Activated T-cell treated with anti-CD3 and anti-CD28 coated beads, Interleukin-2, amount 50 U/mL, for 72 hours (primary cell): ENCODE measurements around the gene IPMK. TPM values are rescaled to one million over a fixed set of nuclear protein-coding genes. Genes with fewer than 3 reads are reported as not detected.
"Not testable (repeated sequence)": the region's sequence is repeated elsewhere in the genome, so short reads cannot be mapped to it uniquely, and the experiment has no call there.

Experiments
- ATAC-seq, 2 donors: fragments of 150-1000 bp; cut with Tn5 transposase; replicated peaks in 1 of 2; 2 replicates each; pipeline ENCODE4 v1.10.0; 2021; ENCODE audit warnings: moderate library complexity in 2 of 2, mild to moderate bottlenecking in 1 of 2
- DNase-seq, 2 donors: peaks; one replicate each; pipeline ENCODE4 v3.0.0; 2021 to 2022; ENCODE audit warnings: mixed read lengths in 1 of 2
- H3K27ac Mint-ChIP-seq: one replicate; pipeline ENCODE4 v1.8.0; 2022; ENCODE audit warnings: mild to moderate bottlenecking, moderate library complexity, mixed read lengths
- H3K27me3 Mint-ChIP-seq: one replicate; pipeline ENCODE4 v1.8.0; 2022; ENCODE audit warnings: low read depth, mixed read lengths
- H3K36me3 Mint-ChIP-seq, 2 donors: one replicate each; pipeline ENCODE4 v1.8.0; 2022; ENCODE audit warnings: mixed read lengths in 2 of 2, mild to moderate bottlenecking in 1 of 2; ENCODE audit not compliant: insufficient read depth in 2 of 2
- H3K4me1 Mint-ChIP-seq: one replicate; pipeline ENCODE4 v1.8.0; 2022; ENCODE audit warnings: low read depth, mixed read lengths
- H3K4me3 Mint-ChIP-seq, 2 donors: one replicate each; pipeline ENCODE4 v1.8.0; 2022; ENCODE audit warnings: mild to moderate bottlenecking in 2 of 2, mixed read lengths in 2 of 2, moderate library complexity in 2 of 2
- H3K9me3 Mint-ChIP-seq, 2 donors: one replicate each; pipeline ENCODE4 v1.8.0; 2022; ENCODE audit warnings: mixed read lengths in 2 of 2
- total RNA-seq, 2 donors: library from RNA; stranded (reverse); gene quantifications; one replicate each; pipeline ENCODE4 v1.2.3, GENCODE V29; 2022

IPMK gene
- total RNA-seq, 2 donors from 2014 or later: 7.1 to 8.3 TPM

DNA sequence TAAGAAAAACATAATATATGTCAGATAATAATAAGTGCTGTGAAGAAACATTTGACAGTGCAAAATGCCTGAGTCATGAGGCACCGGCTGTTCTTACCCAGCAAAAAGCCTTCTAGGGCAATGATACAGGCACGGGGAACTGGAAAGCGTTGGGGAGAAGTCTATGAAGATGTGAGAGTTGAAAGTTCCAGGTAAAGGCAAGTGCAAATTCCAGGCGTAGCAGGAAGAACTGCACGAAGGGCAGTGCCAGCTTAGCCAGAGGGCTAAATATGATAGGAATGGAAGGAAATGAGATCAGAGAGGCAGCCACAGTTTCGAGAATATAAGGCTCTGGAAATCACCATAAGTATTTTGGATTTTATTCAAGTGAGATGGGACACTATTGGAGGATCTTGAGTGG lies 87.0 kb downstream of the IPMK start:
- H3K9me3 Mint-ChIP-seq: no peaks in the 10 kb centered on the region
- peaks cover 16% of the 10 kb centered on the region for H3K27me3 Mint-ChIP-seq
- H3K4me3 Mint-ChIP-seq: no peak overlapping the region
- no peaks in the 10 kb centered on the region for H3K36me3 Mint-ChIP-seq
- ATAC-seq: no peak
- DNase-seq: no peak
- no peak overlapping the region for H3K27ac Mint-ChIP-seq
- no peaks in the 10 kb centered on the region for H3K4me1 Mint-ChIP-seq

- peaks cover 11% of the 10 kb centered on the region for H3K27me3 Mint-ChIP-seq
- no peaks in the 10 kb centered on the region for H3K36me3 Mint-ChIP-seq
- H3K4me3 Mint-ChIP-seq: no peak overlapping the region
- H3K4me1 Mint-ChIP-seq: no peaks in the 10 kb centered on the region
- H3K27ac Mint-ChIP-seq: no peak overlapping the region
- DNase-seq: no peak
- no peaks in the 10 kb centered on the region for H3K9me3 Mint-ChIP-seq
- no peak for ATAC-seq
These were observed 88.5 kb downstream of the IPMK start for GRCh38 chr10:58179238-58179637.

DNA sequence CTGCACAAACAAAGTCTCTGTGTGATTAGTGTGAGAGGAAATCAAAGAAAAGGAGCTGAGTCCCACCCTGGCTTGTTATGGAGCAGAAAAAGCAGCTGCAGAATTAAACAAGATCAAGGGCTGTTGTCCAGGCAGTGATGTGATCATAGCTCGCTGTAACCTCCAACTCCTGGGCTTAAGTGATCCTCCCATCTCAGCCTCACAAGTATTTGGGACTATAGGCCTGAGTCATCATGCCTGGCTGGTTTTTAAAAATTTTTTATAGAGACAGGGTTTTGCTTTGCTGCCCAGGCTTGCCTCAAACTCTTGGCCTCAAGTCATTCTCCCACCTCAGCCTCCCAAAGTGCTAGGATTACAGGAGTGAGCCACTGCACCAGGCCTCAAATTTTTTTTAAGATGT lies 88.9 kb downstream of the IPMK start:
- ATAC-seq (no peak), DNase-seq (no peak)
- H3K36me3 Mint-ChIP-seq: no peaks in the 10 kb centered on the region
- no peaks in the 10 kb centered on the region for H3K9me3 Mint-ChIP-seq
- H3K4me1 Mint-ChIP-seq: no peaks in the 10 kb centered on the region
- no peak overlapping the region for H3K4me3 Mint-ChIP-seq
- no peak overlapping the region for H3K27ac Mint-ChIP-seq
- H3K27me3 Mint-ChIP-seq: peaks cover 7% of the 10 kb centered on the region

GRCh38 chr10:58177362-58177947 lies 90.2 kb downstream of the IPMK start:
- H3K4me3 Mint-ChIP-seq: no peak overlapping the region
- no peaks in the 10 kb centered on the region for H3K4me1 Mint-ChIP-seq
- H3K27ac Mint-ChIP-seq: no peak overlapping the region
- ATAC-seq (no peak), DNase-seq (no peak)
- no peaks in the 10 kb centered on the region for H3K36me3 Mint-ChIP-seq
- H3K9me3 Mint-ChIP-seq: no peaks in the 10 kb centered on the region
- peaks cover 11% of the 10 kb centered on the region for H3K27me3 Mint-ChIP-seq

- no peak for ATAC-seq
- DNase-seq: no peak
- H3K27ac Mint-ChIP-seq: no peak overlapping the region
- H3K27me3 Mint-ChIP-seq: peaks cover 13% of the 10 kb centered on the region
- H3K4me3 Mint-ChIP-seq: no peak overlapping the region
- no peaks in the 10 kb centered on the region for H3K36me3 Mint-ChIP-seq
- no peaks in the 10 kb centered on the region for H3K4me1 Mint-ChIP-seq
- no peaks in the 10 kb centered on the region for H3K9me3 Mint-ChIP-seq
These were observed 91.4 kb downstream of the IPMK start for GRCh38 chr10:58175990-58176900.

DNA sequence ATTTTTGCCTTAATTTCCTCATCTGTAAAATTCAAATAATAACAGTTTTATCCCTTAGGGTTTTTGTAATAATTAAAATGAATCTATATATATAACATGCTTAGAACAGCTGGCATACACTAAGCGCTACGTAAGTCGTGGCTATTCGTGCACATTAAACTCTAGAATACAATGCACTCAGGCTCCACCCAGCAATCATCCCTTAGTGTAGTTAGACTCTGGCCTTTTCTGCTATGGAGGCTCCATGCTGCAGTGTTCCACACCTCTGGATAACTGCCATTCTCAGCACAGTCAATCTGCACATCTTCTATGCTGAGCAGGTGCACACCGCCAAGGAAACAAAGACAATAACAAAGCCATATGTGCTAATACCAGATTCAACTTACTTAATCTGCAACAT lies 92.9 kb downstream of the IPMK start:
- H3K9me3 Mint-ChIP-seq: no peaks in the 10 kb centered on the region
- H3K36me3 Mint-ChIP-seq: no peaks in the 10 kb centered on the region
- peaks cover 5% of the 10 kb centered on the region for H3K27me3 Mint-ChIP-seq
- H3K4me3 Mint-ChIP-seq: no peak overlapping the region
- no peak overlapping the region for H3K27ac Mint-ChIP-seq
- no peak for ATAC-seq
- no peaks in the 10 kb centered on the region for H3K4me1 Mint-ChIP-seq
- DNase-seq: no peak

DNA sequence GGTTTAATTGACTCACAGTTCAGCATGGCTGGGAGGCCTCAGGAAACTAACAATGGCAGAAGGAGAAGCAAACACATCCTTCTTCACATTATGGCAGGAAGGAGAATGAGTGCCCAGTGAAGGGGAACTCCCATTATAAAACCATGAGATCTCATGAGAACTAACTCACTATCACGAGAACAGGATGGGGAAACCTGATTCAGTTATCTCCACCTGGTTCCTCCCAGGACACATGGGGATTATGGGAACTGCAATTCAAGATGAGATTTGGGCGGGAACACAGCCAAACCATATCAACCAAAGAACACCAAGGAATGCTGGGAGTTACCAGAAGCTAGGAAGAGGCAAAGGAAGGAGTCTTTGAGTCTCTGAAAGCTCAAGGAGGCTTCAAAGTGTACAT lies 94.3 kb downstream of the IPMK start:
- no peak for ATAC-seq
- Mint-ChIP-seq H3K36me3 (no peaks in the 10 kb centered on the region), H3K4me3 (no peak overlapping the region)

GRCh38 chr10:58171146-58171545 lies 96.5 kb downstream of the IPMK start:
- H3K9me3 Mint-ChIP-seq: no peaks in the 10 kb centered on the region
- ATAC-seq: no peak
- no peaks in the 10 kb centered on the region for H3K36me3 Mint-ChIP-seq
- no peak for DNase-seq
- H3K27me3 Mint-ChIP-seq: peaks cover 12% of the 10 kb centered on the region
- no peaks in the 10 kb centered on the region for H3K4me1 Mint-ChIP-seq
- no peak overlapping the region for H3K4me3 Mint-ChIP-seq
- H3K27ac Mint-ChIP-seq: no peak overlapping the region

More for the DNA sequence above, 94.3 kb downstream of the IPMK start:
- no peak for DNase-seq
- no peaks in the 10 kb centered on the region for H3K4me1 Mint-ChIP-seq
- H3K9me3 Mint-ChIP-seq: no peaks in the 10 kb centered on the region
- peaks cover 12% of the 10 kb centered on the region for H3K27me3 Mint-ChIP-seq
- no peak overlapping the region for H3K27ac Mint-ChIP-seq

DNA sequence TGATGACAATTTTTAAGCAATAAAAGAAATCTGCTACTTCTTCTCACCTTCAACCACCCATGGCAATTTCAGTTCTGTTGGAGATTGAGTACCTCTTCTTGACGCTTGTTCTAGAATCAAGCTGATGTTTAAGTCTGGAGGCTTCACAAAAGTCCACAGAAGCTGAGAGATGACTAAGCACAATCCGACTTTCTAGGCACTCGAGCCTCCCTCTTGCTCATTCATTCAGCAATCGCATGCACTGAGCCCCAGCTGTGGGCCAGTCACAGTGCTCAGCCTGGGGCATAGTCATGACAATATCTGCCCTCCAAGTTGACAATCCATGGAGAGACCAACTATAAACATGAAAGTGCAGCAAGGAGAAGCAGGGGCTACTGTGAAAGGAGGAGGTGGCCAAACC lies 103.2 kb downstream of the IPMK start:
- Mint-ChIP-seq H3K27me3 (peaks cover 24% of the 10 kb centered on the region), H3K36me3 (no peaks in the 10 kb centered on the region), H3K4me3 (no peak overlapping the region), H3K27ac (no peak overlapping the region), H3K4me1 (no peaks in the 10 kb centered on the region), H3K9me3 (no peaks in the 10 kb centered on the region)
- DNase-seq (no peak), ATAC-seq (no peak)

DNA sequence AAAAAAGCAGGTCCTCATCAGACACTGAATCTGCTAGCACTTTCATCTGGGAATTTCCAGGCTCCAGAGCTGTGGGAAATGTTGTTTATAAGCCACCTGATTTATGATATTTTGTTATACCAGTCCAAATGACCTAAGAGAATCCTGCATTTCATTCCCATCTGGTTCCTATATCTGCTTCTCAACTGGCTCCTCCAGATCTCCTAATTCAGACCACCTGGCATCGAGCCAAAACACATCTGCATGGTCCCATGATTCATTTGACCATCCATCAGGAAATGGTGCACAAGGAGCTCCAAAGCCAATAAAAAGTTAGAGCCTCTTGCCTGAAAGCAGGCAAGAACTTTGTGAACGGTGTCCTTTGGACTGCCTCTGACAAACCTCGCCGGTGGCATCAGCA lies 108.9 kb downstream of the IPMK start:
- H3K4me1 Mint-ChIP-seq: no peaks in the 10 kb centered on the region
- no peak overlapping the region for H3K4me3 Mint-ChIP-seq
- no peaks in the 10 kb centered on the region for H3K36me3 Mint-ChIP-seq
- no peak for DNase-seq
- no peaks in the 10 kb centered on the region for H3K9me3 Mint-ChIP-seq
- H3K27me3 Mint-ChIP-seq: peaks cover 38% of the 10 kb centered on the region
- no peak overlapping the region for H3K27ac Mint-ChIP-seq
- ATAC-seq: no peak

DNA sequence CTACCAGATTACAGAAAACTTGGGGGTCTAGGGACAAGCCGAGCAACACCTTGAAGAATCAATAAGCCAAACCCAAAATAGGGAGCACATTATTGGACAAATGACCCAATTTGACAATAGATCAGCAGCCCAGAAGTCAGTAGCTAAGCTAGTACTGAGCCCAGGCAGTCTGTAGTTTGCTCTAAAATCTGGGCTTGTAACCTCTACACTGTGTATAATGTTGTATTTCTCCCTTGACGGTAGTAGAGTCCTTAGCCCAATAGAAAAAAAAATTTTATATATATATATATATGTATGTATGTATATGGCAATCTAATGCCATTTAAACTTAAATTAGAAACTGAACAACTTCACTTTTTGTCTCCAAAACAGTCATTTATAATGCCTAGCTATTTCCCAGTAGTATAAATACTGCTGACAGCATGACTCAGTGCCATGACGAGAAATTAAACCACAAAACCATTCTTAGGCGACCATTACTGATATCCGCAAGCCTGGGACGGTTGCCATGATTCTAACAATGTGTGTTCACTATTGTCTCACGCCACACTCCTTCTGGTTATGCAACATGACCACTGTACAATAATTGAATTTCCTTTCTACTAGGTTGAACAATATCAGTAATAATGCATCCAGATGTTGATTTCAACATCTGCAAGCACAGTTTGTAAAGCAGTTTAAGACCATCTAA lies 110.5 kb downstream of the IPMK start:
- no peak for DNase-seq
- no peak overlapping the region for H3K27ac Mint-ChIP-seq
- no peaks in the 10 kb centered on the region for H3K4me1 Mint-ChIP-seq
- H3K4me3 Mint-ChIP-seq: no peak overlapping the region
- H3K27me3 Mint-ChIP-seq: peaks cover 44% of the 10 kb centered on the region
- H3K9me3 Mint-ChIP-seq: no peaks in the 10 kb centered on the region
- no peaks in the 10 kb centered on the region for H3K36me3 Mint-ChIP-seq
- ATAC-seq: no peak

DNA sequence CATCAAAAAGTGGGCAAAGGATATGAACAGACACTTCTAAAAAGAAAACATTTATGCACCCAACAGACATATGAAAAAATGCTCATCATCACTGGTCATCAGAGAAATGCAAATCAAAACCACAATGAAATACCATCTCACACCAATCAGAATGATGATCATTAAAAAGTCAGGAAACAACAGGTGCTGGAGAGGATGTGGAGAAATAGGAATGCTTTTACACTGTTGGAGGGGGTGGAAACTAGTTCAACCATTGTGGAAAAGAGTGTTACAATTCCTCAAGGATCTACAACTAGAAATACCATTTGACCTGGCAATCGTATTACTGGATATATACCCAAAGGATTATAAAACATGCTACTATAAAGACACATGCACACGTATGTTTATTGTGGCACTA lies 111.8 kb downstream of the IPMK start:
- not testable (repeated sequence) for H3K4me3 Mint-ChIP-seq, ATAC-seq, H3K4me1 Mint-ChIP-seq, DNase-seq, H3K27ac Mint-ChIP-seq, H3K36me3 Mint-ChIP-seq, H3K9me3 Mint-ChIP-seq
- peaks cover 52% of the 10 kb centered on the region for H3K27me3 Mint-ChIP-seq

- ATAC-seq: no peak
- H3K9me3 Mint-ChIP-seq: no peaks in the 10 kb centered on the region
- no peak overlapping the region for H3K27ac Mint-ChIP-seq
- H3K36me3 Mint-ChIP-seq: no peaks in the 10 kb centered on the region
- H3K4me3 Mint-ChIP-seq: no peak overlapping the region
- H3K4me1 Mint-ChIP-seq: no peaks in the 10 kb centered on the region
- H3K27me3 Mint-ChIP-seq: peaks cover 52% of the 10 kb centered on the region
- no peak for DNase-seq
These were observed 113.9 kb downstream of the IPMK start for GRCh38 chr10:58153751-58154150.
